Left renal cortex interstitium (tissue), 4 donors: ENCODE results near the gene CRYBB1. TPM values are rescaled to one million over a fixed set of nuclear protein-coding genes. Genes with fewer than 3 reads are reported as not detected.

ENCODE experiments used
- DNase-seq, 4 donors: peaks; one replicate each; pipeline ENCODE4 v3.0.0-alpha.2; 2013; ENCODE audit warnings: low read depth in 4 of 4, low spot score in 2 of 4, missing footprints in 1 of 4
- polyA plus RNA-seq, 4 donors: library from polyadenylated mRNA; unstranded; fragments of 120-200 nt; gene quantifications; one replicate each; pipeline ENCODE4 v1.2.1, GENCODE V29; 2013; ENCODE audit not compliant: insufficient read length in 4 of 4

Gene CRYBB1
- under 1 TPM; 0.47 to 0.95 (median 0.78) TPM for polyA plus RNA-seq

GRCh38 chr22:26617271-26618199 lies at the start of gene CRYBB1:
Gene CRYBB1 (minus strand): TSS chr22:26618027. CDS start chr22:26616319, 1,708 bp downstream.
- no peak for DNase-seq

- no peak for DNase-seq
These were observed 49.3 kb upstream of the CRYBB1 start for GRCh38 chr22:26667140-26667539.

GRCh38 chr22:26665813-26666231 lies 48.0 kb upstream of the CRYBB1 start:
- DNase-seq, result no peak

- DNase-seq, result no peak
These were observed 45.6 kb upstream of the CRYBB1 start for GRCh38 chr22:26663374-26663923.

GRCh38 chr22:26662160-26662559 lies 44.3 kb upstream of the CRYBB1 start:
- DNase-seq, result no peak

- no peak for DNase-seq
These were observed 43.2 kb upstream of the CRYBB1 start for GRCh38 chr22:26660961-26661578.

- DNase-seq, result no peak
These were observed 42.5 kb upstream of the CRYBB1 start for GRCh38 chr22:26660356-26660755.

GRCh38 chr22:26658671-26659478 lies 41.0 kb upstream of the CRYBB1 start:
- no peak for DNase-seq

- DNase-seq, result no peak
These were observed 40.3 kb upstream of the CRYBB1 start for GRCh38 chr22:26658161-26658560.

GRCh38 chr22:26656891-26657851 lies 39.3 kb upstream of the CRYBB1 start, which contains the start of gene MIAT:
Gene MIAT (plus strand): TSS chr22:26657588.
- DNase-seq, result no peak

- no peak for DNase-seq
These were observed 34.0 kb upstream of the CRYBB1 start for GRCh38 chr22:26651815-26652214.

- DNase-seq, result no peak
These were observed 33.0 kb upstream of the CRYBB1 start for GRCh38 chr22:26650722-26651421.

- DNase-seq, result no peak
These were observed 30.9 kb upstream of the CRYBB1 start for GRCh38 chr22:26648528-26649388.

- no peak for DNase-seq
These were observed 30.2 kb upstream of the CRYBB1 start for GRCh38 chr22:26648011-26648497.

- DNase-seq, result no peak
These were observed 28.3 kb upstream of the CRYBB1 start for GRCh38 chr22:26646158-26646557.

- DNase-seq, result no peak
These were observed 25.7 kb upstream of the CRYBB1 start for GRCh38 chr22:26643418-26644100.
